Measurements from ENCODE around the gene MFAP3L.

Gene MFAP3L

GRCh38 chr4:170025523-170026252, 507 bp downstream of the MFAP3L start:
- in situ Hi-C loops (cut with MboI; ENCODE audit: low sequenced_read_pairs): no loop called here

- in situ Hi-C loops (cut with MboI; ENCODE audit: low sequenced_read_pairs): no loop called here
Observed at GRCh38 chr4:170022211-170022610, 4.0 kb downstream of the MFAP3L start.

GRCh38 chr4:170017252-170017651, 8.9 kb downstream of the MFAP3L start:
- in situ Hi-C loops (cut with MboI; ENCODE audit: low sequenced_read_pairs): no loop called here

- in situ Hi-C loops (cut with MboI; ENCODE audit: low sequenced_read_pairs): no loop called here
Observed at GRCh38 chr4:170015285-170015684, 10.9 kb downstream of the MFAP3L start.

GRCh38 chr4:170014359-170015011, 11.7 kb downstream of the MFAP3L start:
- in situ Hi-C loops (cut with MboI; ENCODE audit: low sequenced_read_pairs): no loop called here

- in situ Hi-C loops (cut with MboI; ENCODE audit: low sequenced_read_pairs): no loop called here
Observed at GRCh38 chr4:170012629-170012958, 13.6 kb downstream of the MFAP3L start.

- in situ Hi-C loops (cut with MboI; ENCODE audit: low sequenced_read_pairs): no loop called here
Observed at GRCh38 chr4:170011921-170012628, 14.1 kb downstream of the MFAP3L start.

GRCh38 chr4:170009291-170009690, 16.9 kb downstream of the MFAP3L start:
- in situ Hi-C loops (cut with MboI; ENCODE audit: low sequenced_read_pairs): no loop called here

- in situ Hi-C loops (cut with MboI; ENCODE audit: low sequenced_read_pairs): no loop called here
Observed at GRCh38 chr4:170008801-170009200, 17.4 kb downstream of the MFAP3L start.

- in situ Hi-C loops (cut with MboI; ENCODE audit: low sequenced_read_pairs): no loop called here
Observed at GRCh38 chr4:170008371-170008770, 17.8 kb downstream of the MFAP3L start.

GRCh38 chr4:170007113-170007512, 19.1 kb downstream of the MFAP3L start:
- in situ Hi-C loops (cut with MboI; ENCODE audit: low sequenced_read_pairs): no loop called here

- in situ Hi-C loops (cut with MboI; ENCODE audit: low sequenced_read_pairs): no loop called here
Observed at GRCh38 chr4:170005472-170005871, 20.7 kb downstream of the MFAP3L start.

- in situ Hi-C loops (cut with MboI; ENCODE audit: low sequenced_read_pairs): no loop called here
Observed at GRCh38 chr4:170004651-170005295, 21.4 kb downstream of the MFAP3L start.

GRCh38 chr4:170003071-170004070, 22.8 kb downstream of the MFAP3L start:
- in situ Hi-C loops (cut with MboI; ENCODE audit: low sequenced_read_pairs): no loop called here

GRCh38 chr4:170001745-170002267, 24.4 kb downstream of the MFAP3L start:
- in situ Hi-C loops (cut with MboI; ENCODE audit: low sequenced_read_pairs): no loop called here

GRCh38 chr4:170001011-170001744, 25.0 kb downstream of the MFAP3L start:
- in situ Hi-C loops (cut with MboI; ENCODE audit: low sequenced_read_pairs): no loop called here

GRCh38 chr4:169999923-170000322, 26.3 kb downstream of the MFAP3L start:
- in situ Hi-C loops (cut with MboI; ENCODE audit: low sequenced_read_pairs): no loop called here

- in situ Hi-C loops (cut with MboI; ENCODE audit: low sequenced_read_pairs): no loop called here
Observed at GRCh38 chr4:169998981-169999380, 27.2 kb downstream of the MFAP3L start.
